Naive thymus-derived CD4-positive, alpha-beta T cell (primary cell): ENCODE results near the gene MAP4K1. TPM values are rescaled to one million over a fixed set of nuclear protein-coding genes. Genes with fewer than 3 reads are reported as not detected.

Experiments
- ATAC-seq: fragments of 150-1000 bp; cut with Tn5 transposase; 2 replicates; pipeline ENCODE4 v1.10.0; 2021; ENCODE audit warnings: mild to moderate bottlenecking, moderate library complexity
- CTCF ChIA-PET: fragments of 350-600 bp; sonication (Branson Sonifier 250); formaldehyde crosslinking; loops from one replicate; lab custom pipeline; 2021; ENCODE audit warnings: antibody characterized with exemption; lab: Charles Lee
- POLR2A ChIA-PET: fragments of 350-600 bp; sonication (Branson Sonifier 250); formaldehyde crosslinking; loops from one replicate; lab custom pipeline; 2021; ENCODE audit warnings: antibody characterized with exemption, inconsistent platforms; lab: Charles Lee
- DNase-seq, 9 donors: peaks; one replicate each; pipeline versions ENCODE4 v3.0.0 to v3.0.0-alpha.2; 2020 to 2022; ENCODE audit warnings: mixed read lengths in 1 of 9
- H3K27ac ChIP-seq: one replicate; pipeline ENCODE4 v1.7.0; 2013; ENCODE audit warnings: mild to moderate bottlenecking, low read depth, low read length, moderate library complexity
- H3K27me3 ChIP-seq, 2 donors: one replicate each; pipeline ENCODE4 v1.7.0; 2013; ENCODE audit warnings: low read length in 2 of 2, mild to moderate bottlenecking in 2 of 2, moderate library complexity in 2 of 2; ENCODE audit not compliant: control insufficient read depth in 2 of 2, insufficient read depth in 2 of 2
- H3K36me3 ChIP-seq, 3 experiments: 1 replicate in 2 of 3; 2 replicates in 1 of 3; pipeline ENCODE4 v1.7.0; 2013; ENCODE audit warnings: low read length in 3 of 3, mild to moderate bottlenecking in 3 of 3, moderate library complexity in 1 of 3; ENCODE audit not compliant: insufficient read depth in 3 of 3, control insufficient read depth in 2 of 3
- H3K4me1 ChIP-seq, 2 donors: one replicate each; pipeline ENCODE4 v1.7.0; 2013; ENCODE audit warnings: low read length in 2 of 2, mild to moderate bottlenecking in 2 of 2, moderate library complexity in 1 of 2; ENCODE audit not compliant: control insufficient read depth in 2 of 2, insufficient read depth in 2 of 2
- H3K4me3 ChIP-seq: 2 replicates; pipeline ENCODE4 v1.7.0; 2013; ENCODE audit warnings: mild to moderate bottlenecking, low read length
- H3K9me3 ChIP-seq, 3 experiments: 1 replicate in 2 of 3; 2 replicates in 1 of 3; pipeline ENCODE4 v1.7.0; 2013; ENCODE audit warnings: low read length in 3 of 3; ENCODE audit not compliant: control insufficient read depth in 2 of 3
- H3K27ac Mint-ChIP-seq, 9 donors: one replicate each; pipeline ENCODE4 v1.8.0; 2020 to 2022; ENCODE audit warnings: mixed read lengths in 9 of 9, mild to moderate bottlenecking in 8 of 9, moderate library complexity in 5 of 9, inconsistent platforms in 2 of 9
- H3K27me3 Mint-ChIP-seq, 5 donors: one replicate each; pipeline ENCODE4 v1.8.0; 2021 to 2022; ENCODE audit warnings: mixed read lengths in 5 of 5, mild to moderate bottlenecking in 1 of 5
- H3K36me3 Mint-ChIP-seq, 5 donors: one replicate each; pipeline ENCODE4 v1.8.0; 2020 to 2022; ENCODE audit warnings: mixed read lengths in 5 of 5, mild to moderate bottlenecking in 3 of 5, inconsistent platforms in 1 of 5
- H3K4me1 Mint-ChIP-seq, 7 donors: one replicate each; pipeline ENCODE4 v1.8.0; 2020 to 2022; ENCODE audit warnings: mixed read lengths in 7 of 7, mild to moderate bottlenecking in 3 of 7, inconsistent platforms in 1 of 7
- H3K4me3 Mint-ChIP-seq, 10 donors: one replicate each; pipeline ENCODE4 v1.8.0; 2020 to 2022; ENCODE audit warnings: mild to moderate bottlenecking in 10 of 10, mixed read lengths in 10 of 10, moderate library complexity in 6 of 10, inconsistent platforms in 2 of 10
- H3K9me3 Mint-ChIP-seq, 11 donors: one replicate each; pipeline ENCODE4 v1.8.0; 2020 to 2022; ENCODE audit warnings: mixed read lengths in 11 of 11, mild to moderate bottlenecking in 4 of 11, inconsistent platforms in 1 of 11, moderate library complexity in 1 of 11
- intact Hi-C, 2 donors: fragments of 100-400 bp; cut with micrococcal nuclease; formaldehyde crosslinking; loops; one replicate each; pipeline ENCODE4 v1.15.1; 2023
- polyA plus RNA-seq, 2 donors: library from polyadenylated mRNA; unstranded; fragments of 300-500 nt; fragmentation: Illumina TruSeq; gene quantifications; one replicate each; pipeline ENCODE4 v1.2.3, GENCODE V29; 2021
- total RNA-seq, 6 experiments: library from RNA in 5 of 6; stranded (reverse) in 5 of 6; gene quantifications; 1 replicate in 5 of 6; 2 replicates in 1 of 6; pipeline ENCODE4 v1.2.3 and lab custom pipeline; 2021 to 2026

Gene MAP4K1
- total and polyA plus RNA-seq, 7 experiments from 2014 or later, result 79.0 to 287 (median 221) TPM

DNA sequence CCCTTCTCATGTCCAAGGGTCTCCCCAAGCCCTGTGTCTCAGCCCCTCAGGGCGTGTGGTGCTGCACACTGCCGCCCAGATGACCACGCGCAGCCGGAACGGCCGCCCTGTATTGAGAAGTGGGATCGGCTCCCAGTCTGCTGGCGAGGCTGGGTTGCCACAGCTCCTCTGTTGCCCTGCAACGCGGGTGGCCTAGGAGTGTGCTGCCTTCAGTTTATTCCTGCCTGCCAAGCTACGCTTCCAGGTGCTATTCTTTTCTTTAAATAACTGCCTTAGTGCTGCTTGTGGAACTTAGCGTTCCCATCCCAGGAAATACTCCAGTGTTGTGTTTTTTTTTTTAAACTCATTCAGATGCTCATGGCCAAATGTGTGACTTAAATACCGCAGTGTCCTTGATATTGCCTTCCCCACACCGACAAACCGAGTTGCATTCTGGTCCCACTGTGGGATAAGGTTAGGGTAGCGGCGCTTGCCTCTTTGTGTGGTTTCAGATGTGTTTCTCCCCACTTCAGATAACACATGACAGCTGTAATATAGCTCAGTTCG, 46.3 kb upstream of the MAP4K1 start:
- intact Hi-C loops, result no loop called here
- H3K4me1 Mint-ChIP-seq, result peaks cover 21 to 76% (median 45%) of the 10 kb centered on the region in 7 donors
- POLR2A ChIA-PET, result no interaction called here
- no peak overlapping the region for H3K27ac ChIP-seq
- H3K4me3 ChIP-seq, result no peak overlapping the region
- CTCF ChIA-PET, result no interaction called here
- H3K27ac Mint-ChIP-seq, result peak overlapping the region in 3 of 9 donors; percentile 5 to 30 (median 10)
- peaks cover 24 to 74% of the 10 kb centered on the region in 2 donors for H3K4me1 ChIP-seq
- DNase-seq, result no peak
- peaks cover 0 to 33% (median 11%) of the 10 kb centered on the region in 5 donors for H3K36me3 Mint-ChIP-seq
- no peaks in the 10 kb centered on the region for H3K9me3 ChIP-seq
- H3K36me3 ChIP-seq, result peaks cover 0 to 7% (median 0%) of the 10 kb centered on the region in 3 experiments
- peak overlapping the region in 2 of 10 donors; percentile 4 to 41 for H3K4me3 Mint-ChIP-seq
- peaks cover 0 to 47% (median 31%) of the 10 kb centered on the region in 5 donors for H3K27me3 Mint-ChIP-seq
- no peaks in the 10 kb centered on the region for H3K9me3 Mint-ChIP-seq
- H3K27me3 ChIP-seq, result peaks cover 0 to 7% of the 10 kb centered on the region in 2 donors
- ATAC-seq, result peak; percentile 61

DNA sequence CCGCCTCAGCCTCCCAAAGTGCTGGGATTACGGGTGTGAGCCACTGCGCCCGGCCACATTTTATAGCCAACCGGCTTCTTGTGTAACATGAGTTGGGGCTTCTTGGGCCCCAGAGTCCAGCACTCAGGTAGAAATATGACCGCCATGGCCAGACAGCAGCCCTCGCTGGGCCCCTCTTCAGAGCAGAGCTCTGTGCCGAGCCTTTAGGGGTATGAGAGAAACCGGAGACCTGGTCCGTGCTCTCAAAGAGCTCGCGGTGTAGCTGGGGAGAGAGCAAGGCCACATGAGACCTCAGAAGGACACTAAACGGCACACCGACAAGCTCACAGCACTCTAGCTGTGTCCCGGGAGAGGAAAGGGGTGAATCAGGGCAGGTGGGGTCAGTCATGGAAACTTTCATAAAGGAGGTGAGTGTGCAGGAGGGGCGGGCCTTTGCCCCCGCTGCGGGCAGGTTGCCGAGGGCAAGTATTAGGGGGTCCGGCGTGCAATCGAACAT, 45.5 kb upstream of the MAP4K1 start:
- Mint-ChIP-seq H3K4me1 (peaks cover 18 to 73% (median 41%) of the 10 kb centered on the region in 7 donors), H3K36me3 (peaks cover 0 to 32% (median 11%) of the 10 kb centered on the region in 5 donors), H3K27me3 (peaks cover 0 to 51% (median 34%) of the 10 kb centered on the region in 5 donors), H3K9me3 (no peaks in the 10 kb centered on the region), H3K27ac (peak overlapping the region in 1 of 9 donors; percentile 53), H3K4me3 (peak overlapping the region in 2 of 10 donors; percentile 6 to 37)
- peaks cover 0 to 10% of the 10 kb centered on the region in 2 donors for H3K27me3 ChIP-seq
- POLR2A ChIA-PET, result no interaction called here
- peaks cover 0 to 7% (median 0%) of the 10 kb centered on the region in 3 experiments for H3K36me3 ChIP-seq
- H3K4me1 ChIP-seq, result peaks cover 21 to 74% of the 10 kb centered on the region in 2 donors
- H3K27ac ChIP-seq, result no peak overlapping the region
- DNase-seq, result no peak
- no peak overlapping the region for H3K4me3 ChIP-seq
- H3K9me3 ChIP-seq, result no peaks in the 10 kb centered on the region
- CTCF ChIA-PET, result no interaction called here
- intact Hi-C loops, result no loop called here
- ATAC-seq, result no peak

DNA sequence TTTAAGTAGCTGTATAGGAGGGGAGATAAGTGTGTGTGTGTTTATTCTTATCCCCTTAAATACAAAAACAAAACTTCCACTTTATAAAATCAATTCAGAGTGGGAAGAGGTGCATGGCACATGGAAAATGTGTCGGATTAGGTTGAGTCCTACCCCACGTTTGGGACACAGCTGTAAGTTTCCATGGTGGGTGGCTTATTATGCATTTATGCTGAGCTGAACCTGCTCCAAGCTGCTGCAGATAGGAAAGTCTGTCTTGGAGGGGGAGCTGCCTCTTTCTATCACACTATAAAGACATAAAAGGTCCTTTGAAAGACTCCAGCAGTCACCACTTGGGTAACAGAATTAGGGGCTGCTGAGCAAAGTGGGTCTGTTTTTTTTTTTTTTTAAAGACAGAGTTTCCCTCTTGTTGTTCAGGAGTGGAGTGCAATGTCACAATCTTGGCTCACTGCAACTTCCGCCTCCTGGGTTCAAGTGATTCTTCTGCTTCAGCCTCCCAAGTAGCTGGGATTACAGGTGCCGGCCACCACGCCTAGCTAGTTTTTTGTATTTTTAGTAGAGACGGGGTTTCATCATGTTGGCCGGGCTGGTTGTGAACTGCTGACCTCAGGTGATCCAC, 44.9 kb upstream of the MAP4K1 start:
- peaks cover 0 to 28% (median 11%) of the 10 kb centered on the region in 5 donors for H3K36me3 Mint-ChIP-seq
- no peaks in the 10 kb centered on the region for H3K9me3 Mint-ChIP-seq
- H3K4me1 Mint-ChIP-seq, result peaks cover 18 to 73% (median 43%) of the 10 kb centered on the region in 7 donors
- no peak overlapping the region for H3K27ac Mint-ChIP-seq
- ChIA-PET CTCF (no interaction called here), POLR2A (no interaction called here)
- DNase-seq (no peak), ATAC-seq (no peak)
- peaks cover 0 to 7% (median 0%) of the 10 kb centered on the region in 3 experiments for H3K36me3 ChIP-seq
- H3K27me3 Mint-ChIP-seq, result peaks cover 0 to 56% (median 34%) of the 10 kb centered on the region in 5 donors
- no peaks in the 10 kb centered on the region for H3K9me3 ChIP-seq
- intact Hi-C loops, result no loop called here
- peaks cover 0 to 10% of the 10 kb centered on the region in 2 donors for H3K27me3 ChIP-seq
- peaks cover 27 to 74% of the 10 kb centered on the region in 2 donors for H3K4me1 ChIP-seq
- H3K4me3 ChIP-seq, result no peak overlapping the region
- H3K27ac ChIP-seq, result no peak overlapping the region
- H3K4me3 Mint-ChIP-seq, result no peak overlapping the region

DNA sequence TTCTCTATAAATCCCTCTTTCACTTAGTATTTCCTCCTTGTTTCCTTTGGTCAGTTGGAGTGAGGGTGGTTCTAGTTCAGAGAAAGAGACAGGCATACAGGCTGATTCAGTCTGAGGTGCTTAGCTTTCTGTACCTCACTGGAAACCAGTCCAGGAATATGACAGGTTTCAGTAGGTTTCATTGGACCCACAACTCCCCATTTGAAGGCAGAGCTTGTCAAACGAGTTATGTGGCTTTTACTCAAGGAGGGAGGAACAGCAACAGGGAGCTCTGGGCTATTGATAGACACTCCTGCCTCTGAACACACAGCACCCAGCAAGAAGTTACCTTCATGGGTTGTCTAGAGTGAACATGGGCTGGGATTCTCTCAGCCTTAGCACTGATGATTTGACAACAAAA, 44.2 kb upstream of the MAP4K1 start:
- no peaks in the 10 kb centered on the region for H3K9me3 Mint-ChIP-seq
- ChIA-PET POLR2A (no interaction called here), CTCF (no interaction called here)
- Histone ChIP-seq H3K27ac (no peak overlapping the region), H3K4me3 (no peak overlapping the region), H3K27me3 (peaks cover 0 to 10% of the 10 kb centered on the region in 2 donors), H3K9me3 (no peaks in the 10 kb centered on the region), H3K4me1 (peaks cover 27 to 74% of the 10 kb centered on the region in 2 donors), H3K36me3 (peaks cover 0 to 7% (median 0%) of the 10 kb centered on the region in 3 experiments)
- no peak overlapping the region for H3K27ac Mint-ChIP-seq
- intact Hi-C loops, result no loop called here
- DNase-seq (no peak), ATAC-seq (no peak)
- peaks cover 0 to 25% (median 8%) of the 10 kb centered on the region in 5 donors for H3K36me3 Mint-ChIP-seq
- peaks cover 0 to 56% (median 31%) of the 10 kb centered on the region in 5 donors for H3K27me3 Mint-ChIP-seq
- H3K4me3 Mint-ChIP-seq, result no peak overlapping the region
- H3K4me1 Mint-ChIP-seq, result peaks cover 14 to 73% (median 43%) of the 10 kb centered on the region in 7 donors

DNA sequence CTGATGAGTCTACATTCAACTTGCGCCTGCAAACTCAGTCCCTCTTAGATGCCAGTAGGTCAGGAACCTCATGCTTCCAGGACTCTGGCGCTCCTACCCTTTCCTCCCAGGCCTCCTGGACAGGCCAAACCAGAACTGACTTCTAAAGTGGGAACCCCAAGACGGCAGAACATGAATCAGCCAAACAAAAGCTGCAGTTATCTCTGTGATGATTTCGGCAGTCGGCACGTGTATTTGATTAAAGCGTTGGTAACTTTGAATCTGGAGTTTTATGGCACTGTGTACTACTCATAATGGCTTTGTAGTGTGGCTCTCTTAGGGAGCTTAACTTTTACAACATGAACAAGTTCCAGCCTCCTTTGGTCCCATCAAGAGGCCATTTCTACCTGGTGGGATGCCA, 43.4 kb upstream of the MAP4K1 start:
- Histone ChIP-seq H3K27me3 (peaks cover 0 to 10% of the 10 kb centered on the region in 2 donors), H3K4me1 (peaks cover 29 to 74% of the 10 kb centered on the region in 2 donors), H3K36me3 (peaks cover 0 to 7% (median 0%) of the 10 kb centered on the region in 3 experiments), H3K9me3 (no peaks in the 10 kb centered on the region), H3K4me3 (no peak overlapping the region), H3K27ac (no peak overlapping the region)
- ATAC-seq (no peak), DNase-seq (no peak)
- no peaks in the 10 kb centered on the region for H3K9me3 Mint-ChIP-seq
- peaks cover 0 to 25% (median 7%) of the 10 kb centered on the region in 5 donors for H3K36me3 Mint-ChIP-seq
- H3K27me3 Mint-ChIP-seq, result peaks cover 0 to 56% (median 29%) of the 10 kb centered on the region in 5 donors
- POLR2A ChIA-PET, result no interaction called here
- intact Hi-C loops, result no loop called here
- no peak overlapping the region for H3K4me3 Mint-ChIP-seq
- peaks cover 16 to 73% (median 46%) of the 10 kb centered on the region in 7 donors for H3K4me1 Mint-ChIP-seq
- CTCF ChIA-PET, result interaction anchor here (0.5 kb wide), 1 partner anchor 39 kb away, joined by 4 read pairs; no protein-coding TSS in a partner anchor
- no peak overlapping the region for H3K27ac Mint-ChIP-seq

DNA sequence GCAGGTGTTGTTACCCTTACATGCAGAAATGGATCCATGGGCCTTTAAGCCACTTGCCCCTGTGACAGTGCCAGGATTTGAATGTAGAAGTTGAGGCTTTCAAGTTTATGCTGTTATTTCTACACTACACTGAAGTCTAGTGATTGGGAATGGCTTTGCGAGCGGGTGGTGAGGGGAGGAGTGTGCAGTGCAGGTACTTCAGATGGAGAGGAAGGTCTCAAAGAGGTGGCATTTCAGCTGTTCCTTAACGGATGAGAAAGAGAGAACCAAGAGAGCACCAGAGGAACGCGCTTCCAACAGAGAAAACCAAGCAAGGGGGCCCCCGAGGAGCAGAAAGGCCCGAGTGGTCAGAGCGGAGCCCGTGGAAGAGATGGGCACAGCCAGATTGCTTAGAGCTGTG, 43.0 kb upstream of the MAP4K1 start:
- Mint-ChIP-seq H3K36me3 (peaks cover 0 to 25% (median 7%) of the 10 kb centered on the region in 5 donors), H3K9me3 (no peaks in the 10 kb centered on the region), H3K4me1 (peaks cover 20 to 73% (median 46%) of the 10 kb centered on the region in 7 donors), H3K27ac (peak overlapping the region in 1 of 9 donors; percentile 52), H3K4me3 (no peak overlapping the region), H3K27me3 (peaks cover 0 to 58% (median 29%) of the 10 kb centered on the region in 5 donors)
- intact Hi-C loops, result no loop called here
- CTCF ChIA-PET, result interaction anchor here (0.5 kb wide), 1 partner anchor 39 kb away, joined by 4 read pairs; no protein-coding TSS in a partner anchor
- DNase-seq, result no peak
- POLR2A ChIA-PET, result no interaction called here
- ATAC-seq, result no peak
- H3K27ac ChIP-seq, result no peak overlapping the region
- peaks cover 33 to 74% of the 10 kb centered on the region in 2 donors for H3K4me1 ChIP-seq
- no peaks in the 10 kb centered on the region for H3K9me3 ChIP-seq
- peaks cover 0 to 10% of the 10 kb centered on the region in 2 donors for H3K27me3 ChIP-seq
- peaks cover 0 to 7% (median 0%) of the 10 kb centered on the region in 3 experiments for H3K36me3 ChIP-seq
- H3K4me3 ChIP-seq, result no peak overlapping the region
